ENCODE data around the gene ARHGDIB.

DNA sequence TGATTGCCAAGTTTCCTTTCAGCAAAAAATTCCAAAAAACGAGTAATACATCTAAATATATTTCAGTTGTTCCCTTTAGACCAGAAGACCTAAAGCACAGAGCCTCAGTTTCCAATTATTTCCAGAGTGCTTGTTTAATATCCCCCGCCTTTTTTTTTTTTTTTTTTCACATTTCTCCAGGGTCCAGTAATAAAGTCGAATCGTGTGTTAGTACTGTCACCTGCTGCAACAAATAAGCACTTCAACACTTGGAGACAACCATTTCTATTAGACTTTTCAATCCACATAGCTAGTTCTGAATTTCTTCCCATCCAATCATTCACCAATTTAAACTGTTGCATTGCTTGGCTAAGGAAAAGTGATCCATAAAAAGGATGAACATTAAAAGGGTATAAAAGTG, 25.0 kb upstream of the ARHGDIB start:
- TF ChIP-seq, protein P1, sequence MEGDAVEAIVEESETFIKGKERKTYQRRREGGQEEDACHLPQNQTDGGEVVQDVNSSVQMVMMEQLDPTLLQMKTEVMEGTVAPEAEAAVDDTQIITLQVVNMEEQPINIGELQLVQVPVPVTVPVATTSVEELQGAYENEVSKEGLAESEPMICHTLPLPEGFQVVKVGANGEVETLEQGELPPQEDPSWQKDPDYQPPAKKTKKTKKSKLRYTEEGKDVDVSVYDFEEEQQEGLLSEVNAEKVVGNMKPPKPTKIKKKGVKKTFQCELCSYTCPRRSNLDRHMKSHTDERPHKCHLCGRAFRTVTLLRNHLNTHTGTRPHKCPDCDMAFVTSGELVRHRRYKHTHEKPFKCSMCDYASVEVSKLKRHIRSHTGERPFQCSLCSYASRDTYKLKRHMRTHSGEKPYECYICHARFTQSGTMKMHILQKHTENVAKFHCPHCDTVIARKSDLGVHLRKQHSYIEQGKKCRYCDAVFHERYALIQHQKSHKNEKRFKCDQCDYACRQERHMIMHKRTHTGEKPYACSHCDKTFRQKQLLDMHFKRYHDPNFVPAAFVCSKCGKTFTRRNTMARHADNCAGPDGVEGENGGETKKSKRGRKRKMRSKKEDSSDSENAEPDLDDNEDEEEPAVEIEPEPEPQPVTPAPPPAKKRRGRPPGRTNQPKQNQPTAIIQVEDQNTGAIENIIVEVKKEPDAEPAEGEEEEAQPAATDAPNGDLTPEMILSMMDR (IDR thresholded peaks at IDR 0.05; ENCODE audit: insufficient read depth, low read depth, low read length): no peak
- no peak for TF ChIP-seq EZH2 (IDR thresholded peaks at IDR 0.05; ENCODE audit: insufficient read depth, low read length)

All from astrocyte (in vitro differentiated cells and primary cell).